ENCODE measurements around the gene SPTLC2.
"Not testable (repeated sequence)": the region's sequence is repeated elsewhere in the genome, so short reads cannot be mapped to it uniquely, and the experiment has no call there.

SPTLC2 gene

GRCh38 chr14:77585385-77585784, 31.1 kb downstream of the SPTLC2 start:
- no peak for DNase-seq

GRCh38 chr14:77584809-77585208, 31.6 kb downstream of the SPTLC2 start:
- DNase-seq = no peak

- no peak for DNase-seq
Measured at GRCh38 chr14:77583657-77584056, 32.8 kb downstream of the SPTLC2 start.

- DNase-seq = no peak
Measured at GRCh38 chr14:77582511-77582910, 33.9 kb downstream of the SPTLC2 start.

GRCh38 chr14:77580964-77581505, 35.4 kb downstream of the SPTLC2 start:
- no peak for DNase-seq

- no peak for DNase-seq
Measured at GRCh38 chr14:77580477-77580876, 36.0 kb downstream of the SPTLC2 start.

GRCh38 chr14:77579780-77580179, 36.7 kb downstream of the SPTLC2 start:
- DNase-seq = no peak

- no peak for DNase-seq
Measured at GRCh38 chr14:77579065-77579464, 37.4 kb downstream of the SPTLC2 start.

- no peak for DNase-seq
Measured at GRCh38 chr14:77574446-77575115, 41.9 kb downstream of the SPTLC2 start.

- no peak for DNase-seq
Measured at GRCh38 chr14:77573964-77574363, 42.5 kb downstream of the SPTLC2 start.

- no peak for DNase-seq
Measured at GRCh38 chr14:77570706-77571268, 45.6 kb downstream of the SPTLC2 start.

- DNase-seq = no peak
Measured at GRCh38 chr14:77565994-77566305, 50.5 kb downstream of the SPTLC2 start.

GRCh38 chr14:77565289-77565993, 51.0 kb downstream of the SPTLC2 start:
- DNase-seq = no peak

- DNase-seq = no peak
Measured at GRCh38 chr14:77562681-77563080, 53.8 kb downstream of the SPTLC2 start.

GRCh38 chr14:77561881-77562280, 54.6 kb downstream of the SPTLC2 start:
- DNase-seq = no peak

GRCh38 chr14:77559381-77559780, 57.1 kb downstream of the SPTLC2 start:
- no peak for DNase-seq

GRCh38 chr14:77557391-77557790, 59.0 kb downstream of the SPTLC2 start:
- DNase-seq = no peak

GRCh38 chr14:77556946-77557345, 59.5 kb downstream of the SPTLC2 start:
- no peak for DNase-seq

- DNase-seq = no peak
Measured at GRCh38 chr14:77554816-77555599, 61.4 kb downstream of the SPTLC2 start.

- DNase-seq = no peak
Measured at GRCh38 chr14:77554207-77554606, 62.2 kb downstream of the SPTLC2 start.

GRCh38 chr14:77549451-77549850, 67.0 kb downstream of the SPTLC2 start:
- no peak for DNase-seq

- DNase-seq = no peak
Measured at GRCh38 chr14:77547512-77548180, 68.8 kb downstream of the SPTLC2 start.

- not testable (repeated sequence) for DNase-seq
Measured at GRCh38 chr14:77545171-77545570, 71.3 kb downstream of the SPTLC2 start.

Data from activated T-cell treated with anti-CD3 and anti-CD28 coated beads, Interleukin-2, amount 50 U/mL, for 48 hours (primary cell).